Thymus (tissue), 11 donors: ENCODE data around the gene SDHA. TPM values are rescaled to one million over a fixed set of nuclear protein-coding genes. Genes with fewer than 3 reads are reported as not detected.
"Not testable (repeated sequence)": the region's sequence is repeated elsewhere in the genome, so short reads cannot be mapped to it uniquely, and the experiment has no call there.

Source experiments
- DNase-seq, 9 donors: peaks; one replicate each; pipeline ENCODE4 v3.0.0-alpha.2; 2013; ENCODE audit warnings: low spot score in 9 of 9, low read depth in 6 of 9, missing footprints in 1 of 9
- H3K27ac ChIP-seq, 2 donors: one replicate each; pipeline ENCODE4 v1.5.1; 2013; ENCODE audit warnings: control low read depth in 1 of 2, low read depth in 1 of 2, low read length in 1 of 2, mild to moderate bottlenecking in 1 of 2, moderate library complexity in 1 of 2
- H3K27me3 ChIP-seq, 2 donors: one replicate each; pipeline ENCODE4 v1.5.1; 2013; ENCODE audit warnings: low read length in 1 of 2; ENCODE audit not compliant: control insufficient read depth in 2 of 2, insufficient read depth in 1 of 2
- H3K36me3 ChIP-seq, 2 donors: one replicate each; pipeline ENCODE4 v1.5.1; 2013; ENCODE audit warnings: low read length in 1 of 2, mild to moderate bottlenecking in 1 of 2, moderate library complexity in 1 of 2; ENCODE audit not compliant: control insufficient read depth in 2 of 2, insufficient read depth in 2 of 2
- H3K4me1 ChIP-seq, 2 donors: one replicate each; pipeline ENCODE4 v1.5.1; 2013; ENCODE audit warnings: low read length in 2 of 2; ENCODE audit not compliant: control insufficient read depth in 2 of 2, insufficient read depth in 2 of 2
- H3K4me3 ChIP-seq, 2 donors: one replicate each; pipeline ENCODE4 v1.5.1; 2013; ENCODE audit warnings: low read length in 2 of 2, control low read depth in 1 of 2, mild to moderate bottlenecking in 1 of 2
- H3K9me3 ChIP-seq, 2 donors: one replicate each; pipeline ENCODE4 v1.5.1; 2013; ENCODE audit warnings: low read length in 1 of 2, mild to moderate bottlenecking in 1 of 2; ENCODE audit not compliant: control insufficient read depth in 2 of 2, insufficient read depth in 1 of 2
- WGBS: extraction: QIAGEN DNeasy Blood & Tissue Kit; methylation state at CpG from one replicate; pipeline ENCODE4 v1.1.7; 2013; 5-methylcytosine and 5-hydroxymethylcytosine counted together
- polyA plus RNA-seq: library from polyadenylated mRNA; stranded (reverse); fragments of 200-250 nt; gene quantifications from one replicate; pipeline ENCODE4 v1.2.3, GENCODE V29; 2013
- total RNA-seq: library from RNA; stranded (reverse); fragments of 120-200 nt; gene quantifications from one replicate; pipeline ENCODE4 v1.2.4, GENCODE V29; 2013
- donor health status: healthy.

SDHA gene
- total and polyA plus RNA-seq, 2 donors: 71.7 to 77.5 TPM

GRCh38 chr5:254322-254721 lies 36.2 kb downstream of the SDHA start:
- H3K9me3 ChIP-seq, DNase-seq, H3K4me3 ChIP-seq, H3K27me3 ChIP-seq, H3K4me1 ChIP-seq, H3K27ac ChIP-seq: not testable (repeated sequence)
- peaks cover 35 to 45% of the 10 kb centered on the region in 2 donors for H3K36me3 ChIP-seq
- WGBS: 97% methylated on average over 13 of the region's 15 CpGs

- H3K9me3 ChIP-seq, H3K4me3 ChIP-seq, H3K27ac ChIP-seq, H3K4me1 ChIP-seq, H3K27me3 ChIP-seq, DNase-seq: not testable (repeated sequence)
- WGBS: 99% methylated on average over 7 of the region's 7 CpGs
- peaks cover 35 to 45% of the 10 kb centered on the region in 2 donors for H3K36me3 ChIP-seq
Measured at GRCh38 chr5:255116-255515, 37.0 kb downstream of the SDHA start.

DNA sequence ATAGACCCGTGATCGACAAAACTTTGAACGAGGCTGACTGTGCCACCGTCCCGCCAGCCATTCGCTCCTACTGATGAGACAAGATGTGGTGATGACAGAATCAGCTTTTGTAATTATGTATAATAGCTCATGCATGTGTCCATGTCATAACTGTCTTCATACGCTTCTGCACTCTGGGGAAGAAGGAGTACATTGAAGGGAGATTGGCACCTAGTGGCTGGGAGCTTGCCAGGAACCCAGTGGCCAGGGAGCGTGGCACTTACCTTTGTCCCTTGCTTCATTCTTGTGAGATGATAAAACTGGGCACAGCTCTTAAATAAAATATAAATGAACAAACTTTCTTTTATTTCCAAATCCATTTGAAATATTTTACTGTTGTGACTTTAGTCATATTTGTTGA lies 38.2 kb downstream of the SDHA start:
- not testable (repeated sequence) for DNase-seq

GRCh38 chr5:257148-257547 lies 39.0 kb downstream of the SDHA start:
- H3K4me3 ChIP-seq: no peak overlapping the region
- H3K36me3 ChIP-seq: peaks cover 31 to 36% of the 10 kb centered on the region in 2 donors
- H3K9me3 ChIP-seq: peaks cover 0 to 9% of the 10 kb centered on the region in 2 donors
- DNase-seq: no peak
- H3K27me3 ChIP-seq: no peaks in the 10 kb centered on the region
- 83% methylated on average over 13 of the region's 13 CpGs for WGBS
- H3K4me1 ChIP-seq: no peaks in the 10 kb centered on the region
- no peak overlapping the region for H3K27ac ChIP-seq

More for the DNA sequence above, 38.2 kb downstream of the SDHA start:
- H3K4me1 ChIP-seq, H3K4me3 ChIP-seq, H3K27me3 ChIP-seq, H3K27ac ChIP-seq, H3K9me3 ChIP-seq: not testable (repeated sequence)
- WGBS: 91% methylated on average over 8 of the region's 8 CpGs
- H3K36me3 ChIP-seq: peaks cover 33 to 41% of the 10 kb centered on the region in 2 donors

GRCh38 chr5:263275-263974 lies 45.3 kb downstream of the SDHA start:
- not testable (repeated sequence) for H3K4me3 ChIP-seq, H3K9me3 ChIP-seq, H3K27me3 ChIP-seq, H3K27ac ChIP-seq, DNase-seq, H3K4me1 ChIP-seq
- peaks cover 17 to 22% of the 10 kb centered on the region in 2 donors for H3K36me3 ChIP-seq
- 88% methylated on average over 9 of the region's 9 CpGs for WGBS

- Histone ChIP-seq H3K4me1 (no peaks in the 10 kb centered on the region), H3K4me3 (no peak overlapping the region), H3K27ac (no peak overlapping the region)
Measured at GRCh38 chr5:264338-264737, 46.2 kb downstream of the SDHA start.

GRCh38 chr5:266311-267026 lies 48.3 kb downstream of the SDHA start:
- DNase-seq, H3K27me3 ChIP-seq, H3K9me3 ChIP-seq, H3K4me1 ChIP-seq, H3K4me3 ChIP-seq, H3K27ac ChIP-seq: not testable (repeated sequence)
- WGBS: 84% methylated on average over 19 of the region's 19 CpGs
- H3K36me3 ChIP-seq: peaks cover 17 to 20% of the 10 kb centered on the region in 2 donors

More at GRCh38 chr5:264338-264737, 46.2 kb downstream of the SDHA start:
- no peaks in the 10 kb centered on the region for H3K9me3 ChIP-seq
- WGBS: 80% methylated on average over 10 of the region's 10 CpGs
- H3K36me3 ChIP-seq: peaks cover 17 to 20% of the 10 kb centered on the region in 2 donors
- H3K27me3 ChIP-seq: no peaks in the 10 kb centered on the region
- no peak for DNase-seq

GRCh38 chr5:267716-268115 lies 49.6 kb downstream of the SDHA start:
- H3K4me1 ChIP-seq: peaks cover 0 to 6% of the 10 kb centered on the region in 2 donors
- H3K27ac ChIP-seq: no peak overlapping the region
- DNase-seq: no peak
- H3K9me3 ChIP-seq: no peaks in the 10 kb centered on the region
- no peak overlapping the region for H3K4me3 ChIP-seq
- 50% methylated on average over 1 of the region's 1 CpG for WGBS
- H3K36me3 ChIP-seq: peaks cover 17 to 20% of the 10 kb centered on the region in 2 donors
- H3K27me3 ChIP-seq: no peaks in the 10 kb centered on the region

GRCh38 chr5:270340-270739 lies 52.2 kb downstream of the SDHA start:
- no peak for DNase-seq
- 96% methylated on average over 17 of the region's 17 CpGs for WGBS
- no peak overlapping the region for H3K4me3 ChIP-seq
- no peak overlapping the region for H3K27ac ChIP-seq
- H3K36me3 ChIP-seq: peaks cover 13 to 21% of the 10 kb centered on the region in 2 donors
- H3K27me3 ChIP-seq: no peaks in the 10 kb centered on the region
- H3K9me3 ChIP-seq: no peaks in the 10 kb centered on the region
- H3K4me1 ChIP-seq: peaks cover 0 to 6% of the 10 kb centered on the region in 2 donors
